ENCODE results near the gene EWSR1. TPM values are rescaled to one million over a fixed set of nuclear protein-coding genes. Genes with fewer than 3 reads are reported as not detected.

The EWSR1 gene
- total RNA-seq, 2 experiments from 2014 or later, result 292 to 309 TPM

DNA sequence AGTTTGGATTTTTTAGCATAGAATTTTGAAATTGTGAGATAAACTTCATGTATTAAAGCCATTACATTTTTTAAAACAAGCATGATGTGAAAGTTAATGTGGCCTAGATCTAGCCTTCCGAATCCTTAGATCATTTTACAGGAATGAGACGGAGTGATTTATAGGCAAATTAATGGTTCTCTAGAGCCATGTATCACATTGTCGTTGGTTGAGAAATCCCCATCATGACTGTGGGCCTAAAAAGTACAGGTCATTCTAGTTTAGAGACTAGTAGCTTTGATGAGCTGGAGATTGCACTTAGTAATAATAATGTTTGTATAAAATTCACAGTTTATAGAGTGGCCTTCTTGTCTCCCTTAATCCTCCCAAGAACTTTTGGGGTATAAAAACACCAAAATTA, 7.1 kb downstream of the EWSR1 start:
- CTCF ChIA-PET, result no interaction called here

DNA sequence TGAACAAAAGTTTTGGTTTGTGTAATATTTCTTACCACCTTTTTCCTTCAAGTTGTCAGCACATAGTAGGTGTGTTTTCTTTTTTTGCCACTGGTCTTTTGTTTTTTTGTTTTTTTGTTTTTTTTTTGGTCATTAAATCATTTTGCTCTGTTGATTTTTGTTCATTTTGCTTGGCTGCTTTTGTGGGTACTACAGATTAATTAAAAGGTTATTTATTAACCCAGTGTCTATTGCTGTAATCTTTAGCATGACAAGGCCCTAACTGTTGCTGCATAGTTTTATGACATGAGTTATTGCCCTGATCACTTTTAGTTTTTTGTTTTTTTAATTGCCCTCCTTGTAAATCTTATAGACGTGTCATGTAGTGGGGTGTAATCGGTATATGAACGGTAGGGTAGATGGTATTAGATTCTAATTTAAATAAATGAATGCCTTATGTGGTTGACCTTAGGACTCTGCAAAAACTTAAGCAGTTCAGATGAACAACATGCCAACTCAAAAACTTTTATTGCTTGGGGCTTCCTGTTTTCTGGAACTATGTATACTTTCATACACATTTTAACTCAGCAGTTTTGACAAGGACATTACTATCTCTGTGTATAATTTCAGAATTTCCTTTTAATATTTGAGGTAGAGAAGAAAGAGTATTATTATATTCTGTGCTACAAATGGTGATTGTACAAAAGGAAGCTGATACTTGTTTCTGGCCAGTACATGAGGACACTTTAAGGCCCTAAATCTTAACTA, 7.9 kb downstream of the EWSR1 start:
- ChIA-PET POLR2A (interaction anchor here (1.2 to 2.0 kb wide), 2 partner anchors 9 to 11 kb away, joined by 3 to 5 read pairs; no protein-coding TSS in a partner anchor), CTCF (interaction anchor here (1.3 kb wide), 1 partner anchor 31 kb away, joined by 5 read pairs; no protein-coding TSS in a partner anchor)
- Histone ChIP-seq H3K27ac (ENCODE audit: low read depth in 1 of 2, low read length in 2 of 2) (no peak overlapping the region), H3K4me1 (ENCODE audit: insufficient read depth, low read length) (peaks cover 22% of the 10 kb centered on the region), H3K36me3 (ENCODE audit: insufficient read depth, low read length) (peaks cover 90% of the 10 kb centered on the region), H3K27me3 (ENCODE audit: control insufficient read depth in 1 of 2, insufficient read depth in 2 of 2, low read length in 2 of 2) (no peaks in the 10 kb centered on the region), H3K4me3 (ENCODE audit: low read length) (no peak overlapping the region), H3K9me3 (ENCODE audit: control insufficient read depth in 1 of 2, insufficient read depth in 1 of 2, low read length in 2 of 2) (no peaks in the 10 kb centered on the region)
- Mint-ChIP-seq H3K9me3 (no peaks in the 10 kb centered on the region), H3K4me1 (ENCODE audit: low read depth) (peaks cover 78% of the 10 kb centered on the region), H3K4me3 (peak overlapping the region; percentile 20), H3K36me3 (ENCODE audit: low read depth) (peaks cover 98% of the 10 kb centered on the region), H3K27me3 (no peaks in the 10 kb centered on the region), H3K27ac (peak overlapping the region; percentile 59)
- ATAC-seq (ENCODE audit: poor library complexity) (no peak), DNase-seq (no peak)
- intact Hi-C loops (cut with DNase I, micrococcal nuclease), result loop anchor here in 1 of 2 experiments (10.0 kb wide), 1 partner anchor 609 kb away; the partner anchor contains the start of gene MTMR3
- TF ChIP-seq, protein P1, sequence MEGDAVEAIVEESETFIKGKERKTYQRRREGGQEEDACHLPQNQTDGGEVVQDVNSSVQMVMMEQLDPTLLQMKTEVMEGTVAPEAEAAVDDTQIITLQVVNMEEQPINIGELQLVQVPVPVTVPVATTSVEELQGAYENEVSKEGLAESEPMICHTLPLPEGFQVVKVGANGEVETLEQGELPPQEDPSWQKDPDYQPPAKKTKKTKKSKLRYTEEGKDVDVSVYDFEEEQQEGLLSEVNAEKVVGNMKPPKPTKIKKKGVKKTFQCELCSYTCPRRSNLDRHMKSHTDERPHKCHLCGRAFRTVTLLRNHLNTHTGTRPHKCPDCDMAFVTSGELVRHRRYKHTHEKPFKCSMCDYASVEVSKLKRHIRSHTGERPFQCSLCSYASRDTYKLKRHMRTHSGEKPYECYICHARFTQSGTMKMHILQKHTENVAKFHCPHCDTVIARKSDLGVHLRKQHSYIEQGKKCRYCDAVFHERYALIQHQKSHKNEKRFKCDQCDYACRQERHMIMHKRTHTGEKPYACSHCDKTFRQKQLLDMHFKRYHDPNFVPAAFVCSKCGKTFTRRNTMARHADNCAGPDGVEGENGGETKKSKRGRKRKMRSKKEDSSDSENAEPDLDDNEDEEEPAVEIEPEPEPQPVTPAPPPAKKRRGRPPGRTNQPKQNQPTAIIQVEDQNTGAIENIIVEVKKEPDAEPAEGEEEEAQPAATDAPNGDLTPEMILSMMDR (IDR thresholded peaks at IDR 0.05), result no peak

More for the DNA sequence above, 7.1 kb downstream of the EWSR1 start:
- Histone ChIP-seq H3K4me3 (ENCODE audit: low read length) (no peak overlapping the region), H3K36me3 (ENCODE audit: insufficient read depth, low read length) (peaks cover 93% of the 10 kb centered on the region), H3K4me1 (ENCODE audit: insufficient read depth, low read length) (peaks cover 28% of the 10 kb centered on the region), H3K27ac (ENCODE audit: low read depth in 1 of 2, low read length in 2 of 2) (no peak overlapping the region), H3K27me3 (ENCODE audit: control insufficient read depth in 1 of 2, insufficient read depth in 2 of 2, low read length in 2 of 2) (no peaks in the 10 kb centered on the region), H3K9me3 (ENCODE audit: control insufficient read depth in 1 of 2, insufficient read depth in 1 of 2, low read length in 2 of 2) (no peaks in the 10 kb centered on the region)
- intact Hi-C loops (cut with DNase I, micrococcal nuclease), result loop anchor here in 1 of 2 experiments (10.0 kb wide), 1 partner anchor 610 kb away; the partner anchor contains the start of gene MTMR3
- H3K27ac Mint-ChIP-seq, result peak overlapping the region; percentile 59
- no peaks in the 10 kb centered on the region for H3K27me3 Mint-ChIP-seq
- DNase-seq (no peak), ATAC-seq (ENCODE audit: poor library complexity) (no peak)
- H3K9me3 Mint-ChIP-seq, result no peaks in the 10 kb centered on the region
- H3K4me1 Mint-ChIP-seq (ENCODE audit: low read depth), result peaks cover 87% of the 10 kb centered on the region
- TF ChIP-seq, protein P1 (IDR thresholded peaks at IDR 0.05), result no peak
- peaks cover 98% of the 10 kb centered on the region for H3K36me3 Mint-ChIP-seq (ENCODE audit: low read depth)
- POLR2A ChIA-PET, result no interaction called here
- peak overlapping the region; percentile 26 for H3K4me3 Mint-ChIP-seq

DNA sequence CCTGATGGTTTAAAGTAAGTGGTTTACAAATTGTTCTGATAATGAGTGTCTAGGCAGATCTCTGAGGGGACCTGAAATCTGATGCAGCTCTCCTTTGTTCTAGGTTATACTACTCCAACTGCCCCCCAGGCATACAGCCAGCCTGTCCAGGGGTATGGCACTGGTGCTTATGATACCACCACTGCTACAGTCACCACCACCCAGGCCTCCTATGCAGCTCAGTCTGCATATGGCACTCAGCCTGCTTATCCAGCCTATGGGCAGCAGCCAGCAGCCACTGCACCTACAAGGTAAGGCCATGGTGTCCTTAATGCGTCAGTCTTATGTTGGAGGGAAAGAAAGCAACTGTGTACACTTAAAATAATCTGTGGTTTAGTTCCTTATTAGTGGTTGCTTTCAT, 9.9 kb downstream of the EWSR1 start:
- Histone ChIP-seq H3K27ac (ENCODE audit: low read depth in 1 of 2, low read length in 2 of 2) (no peak overlapping the region), H3K4me3 (ENCODE audit: low read length) (no peak overlapping the region), H3K4me1 (ENCODE audit: insufficient read depth, low read length) (peaks cover 9% of the 10 kb centered on the region), H3K36me3 (ENCODE audit: insufficient read depth, low read length) (peaks cover 89% of the 10 kb centered on the region), H3K27me3 (ENCODE audit: control insufficient read depth in 1 of 2, insufficient read depth in 2 of 2, low read length in 2 of 2) (no peaks in the 10 kb centered on the region), H3K9me3 (ENCODE audit: control insufficient read depth in 1 of 2, insufficient read depth in 1 of 2, low read length in 2 of 2) (no peaks in the 10 kb centered on the region)
- H3K27ac Mint-ChIP-seq, result peak overlapping the region; percentile 5
- H3K36me3 Mint-ChIP-seq (ENCODE audit: low read depth), result peaks cover 100% of the 10 kb centered on the region
- TF ChIP-seq, protein P1 (IDR thresholded peaks at IDR 0.05), result no peak
- POLR2A ChIA-PET, result interaction anchor here (1.0 to 2.0 kb wide), 2 partner anchors 10 to 11 kb away, joined by 4 to 5 read pairs; partner anchors contain the start of gene EWSR1
- ATAC-seq (ENCODE audit: poor library complexity) (no peak), DNase-seq (no peak)
- peaks cover 59% of the 10 kb centered on the region for H3K4me1 Mint-ChIP-seq (ENCODE audit: low read depth)
- H3K27me3 Mint-ChIP-seq, result no peaks in the 10 kb centered on the region
- CTCF ChIA-PET, result no interaction called here
- H3K9me3 Mint-ChIP-seq, result no peaks in the 10 kb centered on the region
- intact Hi-C loops (cut with DNase I, micrococcal nuclease), result loop anchor here in 1 of 2 experiments (10.0 kb wide), 1 partner anchor 607 kb away; the partner anchor contains the start of gene MTMR3
- H3K4me3 Mint-ChIP-seq, result no peak overlapping the region

All from CD4-positive, alpha-beta T cell (primary cell).